Mucosa of descending colon (tissue), 3 donors: ENCODE data around the gene ENTPD6. TPM values are rescaled to one million over a fixed set of nuclear protein-coding genes. Genes with fewer than 3 reads are reported as not detected.

Experiments used
- ATAC-seq: fragments of 200-7000 bp; cut with Tn5 transposase; one replicate; pipeline ENCODE4 v1.9.1; 2020; ENCODE audit warnings: mild to moderate bottlenecking, moderate library complexity
- DNase-seq, 3 donors: peaks; one replicate each; pipeline ENCODE4 v3.0.0-alpha.2; 2020
- H3K36me3 ChIP-seq: fragments of 200-600 bp; one replicate; pipeline ENCODE4 v1.8.0; 2021; ENCODE audit warnings: low read depth, mild to moderate bottlenecking
- H3K4me1 ChIP-seq: fragments of 200-600 bp; one replicate; pipeline ENCODE4 v1.8.0; 2021; ENCODE audit warnings: low read depth, mild to moderate bottlenecking
- H3K4me3 ChIP-seq: fragments of 200-600 bp; one replicate; pipeline ENCODE4 v1.8.0; 2021; ENCODE audit warnings: mild to moderate bottlenecking
- H3K9me3 ChIP-seq: fragments of 200-600 bp; one replicate; pipeline ENCODE4 v1.8.0; 2021; ENCODE audit warnings: mild to moderate bottlenecking
- intact Hi-C, 2 donors: fragments of 100-400 bp; cut with DNase I in 1 of 2; cut with micrococcal nuclease in 1 of 2; formaldehyde crosslinking; loops; one replicate each; pipeline versions ENCODE4 v1.11.0 to v1.11.1; 2022; cut with DNase I, micrococcal nuclease
- total RNA-seq, 3 donors: library from RNA; stranded (reverse); fragmentation: NEBNext Ultra II Directional in 2 of 3; extraction: Animal tissue kit (Norgen Biotek cat#: 25700) in 2 of 3; gene quantifications; one replicate each; pipeline versions ENCODE4 v1.2.1 to v1.2.4, GENCODE V29; 2021 to 2023
- TF ChIP-seq, protein P1 (sequence below): fragments of 200-600 bp; IDR thresholded peaks from one replicate; pipeline ENCODE4 v1.8.0; 2022; ENCODE audit warnings: antibody characterized with exemption, mild to moderate bottlenecking
- donor health status: DM: no; HTN: no; CAD: no; lungs with moderate emphysema.
- donor health status: DM: no; HTN: no; CAD: no.
- donor health status: DM: no; HTN: yes; CAD: no.

The ENTPD6 gene
- total RNA-seq, 3 donors from 2014 or later = 114 to 191 (median 140) TPM

DNA sequence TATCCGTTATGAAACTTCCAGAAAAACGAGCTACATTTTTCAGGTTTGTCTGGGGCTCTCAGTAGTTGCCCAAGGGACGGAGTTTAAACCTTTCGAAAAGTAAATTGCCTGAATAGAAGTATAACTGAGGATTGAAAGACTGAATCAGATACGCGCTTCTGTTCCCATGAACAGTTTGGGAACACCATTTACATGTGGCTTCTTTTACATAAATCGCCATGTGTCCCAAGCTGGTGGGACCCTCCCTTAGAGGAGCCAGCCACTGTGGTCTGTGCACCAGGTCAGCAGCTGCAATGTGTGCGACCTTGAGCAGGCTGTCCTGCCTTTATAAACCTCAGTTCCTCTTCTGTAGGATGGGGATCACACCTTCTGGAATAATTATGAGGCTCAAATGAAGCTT, 11.0 kb downstream of the ENTPD6 start:
- no peak overlapping the region for H3K4me3 ChIP-seq
- H3K4me1 ChIP-seq = no peaks in the 10 kb centered on the region
- ATAC-seq (no peak), DNase-seq (no peak)
- peaks cover under 1% of the 10 kb centered on the region for H3K36me3 ChIP-seq
- no peaks in the 10 kb centered on the region for H3K9me3 ChIP-seq
- intact Hi-C loops = no loop called here
- TF ChIP-seq, protein P1, sequence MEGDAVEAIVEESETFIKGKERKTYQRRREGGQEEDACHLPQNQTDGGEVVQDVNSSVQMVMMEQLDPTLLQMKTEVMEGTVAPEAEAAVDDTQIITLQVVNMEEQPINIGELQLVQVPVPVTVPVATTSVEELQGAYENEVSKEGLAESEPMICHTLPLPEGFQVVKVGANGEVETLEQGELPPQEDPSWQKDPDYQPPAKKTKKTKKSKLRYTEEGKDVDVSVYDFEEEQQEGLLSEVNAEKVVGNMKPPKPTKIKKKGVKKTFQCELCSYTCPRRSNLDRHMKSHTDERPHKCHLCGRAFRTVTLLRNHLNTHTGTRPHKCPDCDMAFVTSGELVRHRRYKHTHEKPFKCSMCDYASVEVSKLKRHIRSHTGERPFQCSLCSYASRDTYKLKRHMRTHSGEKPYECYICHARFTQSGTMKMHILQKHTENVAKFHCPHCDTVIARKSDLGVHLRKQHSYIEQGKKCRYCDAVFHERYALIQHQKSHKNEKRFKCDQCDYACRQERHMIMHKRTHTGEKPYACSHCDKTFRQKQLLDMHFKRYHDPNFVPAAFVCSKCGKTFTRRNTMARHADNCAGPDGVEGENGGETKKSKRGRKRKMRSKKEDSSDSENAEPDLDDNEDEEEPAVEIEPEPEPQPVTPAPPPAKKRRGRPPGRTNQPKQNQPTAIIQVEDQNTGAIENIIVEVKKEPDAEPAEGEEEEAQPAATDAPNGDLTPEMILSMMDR = no peak

DNA sequence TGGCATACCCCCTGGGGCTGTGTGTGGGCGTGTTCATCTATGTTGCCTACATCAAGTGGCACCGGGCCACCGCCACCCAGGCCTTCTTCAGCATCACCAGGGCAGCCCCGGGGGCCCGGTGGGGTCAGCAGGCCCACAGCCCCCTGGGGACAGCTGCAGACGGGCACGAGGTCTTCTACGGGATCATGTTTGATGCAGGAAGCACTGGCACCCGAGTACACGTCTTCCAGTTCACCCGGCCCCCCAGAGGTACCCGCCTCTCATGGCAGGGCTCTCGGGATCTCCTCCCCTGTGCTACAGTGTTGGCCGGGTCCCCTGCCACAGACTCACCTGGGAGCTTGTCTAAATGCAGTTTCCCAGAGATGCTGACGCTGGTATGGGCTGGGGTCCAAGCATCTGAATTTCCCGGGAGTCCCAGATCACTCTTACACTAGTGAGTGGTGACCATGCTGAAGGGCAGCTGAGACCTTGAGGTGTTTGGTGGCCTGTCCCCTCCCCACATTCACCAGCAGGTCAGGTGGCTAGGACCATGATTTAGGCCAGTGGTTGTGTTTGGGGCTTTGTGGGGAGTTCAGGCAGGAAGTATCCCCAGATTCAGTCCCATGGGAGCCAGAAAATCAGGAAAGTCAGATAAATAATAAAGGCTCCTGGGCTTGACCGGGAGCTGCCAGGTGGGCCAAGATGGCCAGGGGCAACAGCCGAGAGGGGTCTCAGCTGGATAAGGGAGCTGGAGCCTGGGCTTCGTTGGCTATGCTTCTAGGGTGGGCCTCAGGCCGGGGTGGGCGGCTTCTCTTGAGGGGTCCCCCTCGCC, 11.8 kb downstream of the ENTPD6 start:
- TF ChIP-seq, protein P1 = no peak
- ATAC-seq (no peak), DNase-seq (no peak)
- Histone ChIP-seq H3K36me3 (peaks cover 8% of the 10 kb centered on the region), H3K4me3 (no peak overlapping the region), H3K9me3 (no peaks in the 10 kb centered on the region), H3K4me1 (no peaks in the 10 kb centered on the region)
- intact Hi-C loops = no loop called here

DNA sequence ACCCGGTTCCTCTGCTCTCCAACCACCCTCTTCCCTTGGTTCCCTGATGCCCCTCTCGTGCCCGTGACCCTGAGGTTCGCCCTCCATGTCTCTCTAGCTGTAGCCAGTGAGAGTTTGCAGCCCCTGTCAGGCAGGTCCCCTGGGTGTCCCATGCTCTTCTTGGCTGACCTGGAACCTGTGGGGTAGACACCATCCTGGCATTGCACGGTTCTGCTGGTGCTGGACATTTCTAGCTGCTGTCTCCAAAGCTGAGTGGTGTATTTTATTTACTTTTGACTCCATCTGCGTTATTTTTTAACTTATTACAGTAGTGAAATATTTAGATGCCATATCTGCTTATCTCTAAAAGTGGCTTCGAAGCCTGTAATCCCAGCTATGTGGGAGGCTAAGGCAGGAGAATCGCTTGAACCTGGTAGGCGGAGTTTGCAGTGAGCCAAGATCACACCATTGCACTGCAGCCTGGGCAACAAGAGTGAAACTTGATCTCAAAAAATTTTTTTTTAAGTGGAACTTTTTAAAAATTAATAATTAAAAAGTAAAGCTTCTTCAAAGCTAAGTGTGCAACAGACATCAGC, 12.5 kb downstream of the ENTPD6 start:
- Histone ChIP-seq H3K9me3 (no peaks in the 10 kb centered on the region), H3K4me3 (no peak overlapping the region), H3K4me1 (no peaks in the 10 kb centered on the region), H3K36me3 (peaks cover 8% of the 10 kb centered on the region)
- ATAC-seq = no peak
- no peak for DNase-seq
- intact Hi-C loops = no loop called here
- TF ChIP-seq, protein P1 = no peak

DNA sequence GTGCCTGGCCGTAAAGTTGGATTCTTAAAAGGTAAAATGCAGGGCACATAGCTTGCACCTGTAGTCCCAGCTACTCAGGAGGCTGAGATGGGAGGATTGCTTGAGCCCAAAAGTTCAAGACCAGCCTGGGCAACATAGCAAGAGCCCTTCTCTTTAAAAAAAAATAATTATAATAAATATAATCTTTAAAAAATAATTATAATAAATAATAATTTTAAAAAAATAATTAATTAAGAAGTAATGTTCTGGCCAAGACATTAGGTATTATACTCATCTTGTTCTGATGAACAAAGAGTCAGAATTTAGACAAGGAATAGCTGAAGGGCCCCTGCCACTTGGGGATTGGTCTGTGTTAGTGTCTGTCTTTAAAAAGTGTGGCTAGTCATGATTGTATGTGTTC, 13.9 kb downstream of the ENTPD6 start:
- ATAC-seq (no peak), DNase-seq (no peak)
- TF ChIP-seq, protein P1 = no peak
- no peak overlapping the region for H3K4me3 ChIP-seq
- no peaks in the 10 kb centered on the region for H3K9me3 ChIP-seq
- no peaks in the 10 kb centered on the region for H3K4me1 ChIP-seq
- H3K36me3 ChIP-seq = peaks cover 8% of the 10 kb centered on the region
- intact Hi-C loops = no loop called here

DNA sequence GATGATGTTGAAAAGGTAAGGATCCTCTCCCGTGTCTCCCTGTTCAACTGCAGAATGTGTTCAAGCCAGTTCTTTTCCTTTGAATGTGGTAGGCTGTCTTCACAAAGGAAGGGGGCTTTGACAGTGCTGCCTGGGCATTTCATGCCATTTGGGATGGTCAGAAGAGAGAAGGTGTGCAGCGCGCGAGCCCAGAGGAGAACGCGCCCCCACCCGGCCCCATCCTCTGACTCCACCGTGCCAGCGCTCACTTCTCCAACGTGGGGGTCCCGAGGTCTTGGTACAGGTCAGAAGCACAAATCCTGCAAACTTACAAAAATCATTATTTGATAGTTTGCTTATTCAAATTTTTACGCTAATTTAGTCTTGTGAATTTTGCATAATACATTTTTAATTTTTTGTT, 14.4 kb downstream of the ENTPD6 start:
- H3K4me3 ChIP-seq = no peak overlapping the region
- peaks cover 8% of the 10 kb centered on the region for H3K36me3 ChIP-seq
- TF ChIP-seq, protein P1 = no peak
- DNase-seq (no peak), ATAC-seq (no peak)
- H3K9me3 ChIP-seq = no peaks in the 10 kb centered on the region
- no peaks in the 10 kb centered on the region for H3K4me1 ChIP-seq
- intact Hi-C loops = no loop called here
